GM21360 (cell line): Measurements from ENCODE around the gene NOC4L.
"Not testable (repeated sequence)": the region's sequence is repeated elsewhere in the genome, so short reads cannot be mapped to it uniquely, and the experiment has no call there.

Experiments
- ATAC-seq: cut with Tn5 transposase; IDR thresholded peaks from one replicate; pipeline ENCODE4 v1.9.1; 2021; ENCODE audit warnings: mild to moderate bottlenecking, moderate library complexity; ENCODE audit not compliant: unreplicated experiment

The NOC4L gene

DNA sequence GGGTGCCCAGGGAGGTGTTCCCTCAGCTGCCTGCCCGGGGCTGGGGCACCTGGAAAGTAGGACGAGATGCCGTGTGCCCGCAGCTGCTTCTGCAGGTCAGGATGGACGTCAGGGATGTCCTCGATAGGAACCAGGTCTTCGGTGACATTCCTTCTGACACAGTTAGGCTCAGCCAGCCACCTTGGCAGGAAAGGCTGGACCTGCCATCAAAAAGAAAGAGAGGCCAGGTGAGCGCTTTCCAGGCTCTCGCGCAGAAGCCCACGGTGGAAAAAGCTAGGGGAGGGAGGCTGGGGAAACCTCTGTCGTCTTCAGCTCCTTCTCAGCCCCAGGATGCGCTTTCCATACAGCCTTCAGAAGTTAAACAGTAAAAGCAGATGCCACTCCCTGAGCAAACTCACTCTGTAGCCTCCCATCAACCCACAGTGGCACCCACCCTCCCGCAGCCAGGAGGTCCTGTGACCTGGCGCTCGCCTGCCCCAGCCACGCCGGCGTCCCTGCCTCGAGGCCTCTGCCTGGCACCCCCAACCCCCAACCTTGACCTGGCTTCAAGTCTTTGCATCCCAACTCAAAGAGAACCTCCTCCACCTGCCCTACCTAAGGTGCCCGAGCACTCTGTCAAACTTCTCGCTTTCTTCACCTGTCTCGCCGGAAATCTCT lies 1.4 kb upstream of the NOC4L start:
- no peak for ATAC-seq

DNA sequence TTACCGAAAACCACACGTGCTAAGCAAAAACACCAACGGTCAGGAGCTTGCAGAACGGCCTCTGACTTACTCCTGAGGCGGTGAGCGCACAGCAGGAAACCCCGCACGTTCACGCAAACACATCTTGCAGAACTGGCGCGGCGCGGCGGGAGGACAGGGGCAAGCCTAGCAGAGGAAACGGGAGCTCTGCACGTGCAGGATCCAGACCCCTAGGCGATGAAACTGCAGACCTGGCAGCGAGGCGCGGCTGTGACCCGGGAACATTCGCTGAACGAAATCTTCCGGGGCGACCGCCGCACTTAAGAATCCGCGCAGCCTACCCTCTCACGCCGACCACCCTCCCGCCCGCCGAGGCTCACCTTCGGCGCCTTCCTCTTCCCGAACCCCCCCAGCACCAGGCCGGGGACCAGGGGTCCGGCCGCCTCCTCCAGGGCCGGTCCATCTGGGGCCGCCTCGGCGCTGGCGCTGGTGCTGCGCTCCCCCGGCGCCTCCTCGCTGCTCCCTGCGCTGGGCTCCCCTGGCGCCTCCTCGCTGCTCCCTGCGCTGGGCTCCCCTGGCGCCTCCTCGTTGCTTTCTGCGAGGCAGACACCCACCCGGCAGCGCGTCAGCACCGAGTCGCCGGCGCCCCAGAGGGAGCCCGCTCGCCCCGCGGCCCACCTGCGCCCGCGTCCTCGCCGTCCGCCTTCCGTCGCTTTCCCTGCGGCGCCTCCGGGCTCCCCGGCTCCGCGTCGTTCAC lies 753 bp upstream of the NOC4L start:
- ATAC-seq: peak; percentile 24

DNA sequence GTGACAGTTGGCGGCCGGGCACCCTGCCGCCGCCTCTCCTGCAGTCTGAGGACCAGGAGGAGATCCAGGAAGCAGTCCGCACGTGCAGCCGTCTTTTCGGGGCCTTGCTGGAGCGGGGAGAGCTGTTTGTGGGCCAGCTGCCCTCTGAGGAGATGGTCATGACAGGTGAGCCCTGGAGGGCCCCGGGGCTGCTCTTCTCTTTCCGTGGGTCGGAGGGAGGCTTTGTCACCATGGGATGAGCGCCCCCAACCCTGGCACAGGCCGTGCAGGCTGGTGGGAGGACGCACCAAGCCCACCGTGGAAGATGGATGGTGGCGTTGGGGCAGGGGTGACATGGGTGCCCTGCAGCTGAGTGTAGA lies 532 bp downstream of the NOC4L start:
- no peak for ATAC-seq

DNA sequence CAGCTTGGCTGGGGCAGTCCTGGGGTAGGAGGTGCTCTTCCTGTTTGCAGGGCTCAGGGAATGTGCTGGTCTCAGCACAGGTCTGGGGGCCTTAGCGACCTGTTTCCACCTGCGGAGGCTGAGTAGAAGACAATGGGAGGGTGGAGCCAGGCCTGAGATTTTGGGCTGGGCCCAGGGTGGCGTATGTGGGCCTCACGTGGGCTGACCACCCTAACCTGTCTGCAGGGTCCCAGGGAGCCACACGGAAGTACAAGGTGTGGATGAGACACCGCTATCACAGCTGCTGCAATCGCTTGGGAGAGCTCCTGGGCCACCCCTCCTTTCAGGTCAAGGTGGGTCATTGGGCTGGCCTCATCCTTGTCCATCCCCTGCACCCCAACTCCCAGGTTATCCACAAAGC lies 1.1 kb downstream of the NOC4L start:
- ATAC-seq: no peak

DNA sequence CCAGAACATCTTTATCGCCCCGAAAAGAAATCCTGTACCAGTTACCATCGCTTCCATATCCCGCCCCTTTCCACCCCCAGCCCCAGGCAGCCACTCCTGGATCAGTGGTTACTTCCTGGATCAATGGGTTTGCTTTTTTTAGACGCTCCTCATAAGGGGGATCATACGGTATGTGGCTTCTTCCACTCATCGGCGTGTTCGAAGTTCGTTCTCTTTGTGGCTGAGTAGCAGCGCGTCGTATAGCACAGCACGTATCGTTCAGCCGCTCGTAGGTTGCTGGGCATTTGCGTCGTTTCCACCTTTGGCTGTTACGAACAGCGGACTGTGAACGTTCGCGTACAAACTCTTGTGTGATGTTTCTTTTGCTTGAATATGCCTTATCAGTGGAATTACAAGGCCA lies 1.8 kb downstream of the NOC4L start:
- ATAC-seq: no peak

DNA sequence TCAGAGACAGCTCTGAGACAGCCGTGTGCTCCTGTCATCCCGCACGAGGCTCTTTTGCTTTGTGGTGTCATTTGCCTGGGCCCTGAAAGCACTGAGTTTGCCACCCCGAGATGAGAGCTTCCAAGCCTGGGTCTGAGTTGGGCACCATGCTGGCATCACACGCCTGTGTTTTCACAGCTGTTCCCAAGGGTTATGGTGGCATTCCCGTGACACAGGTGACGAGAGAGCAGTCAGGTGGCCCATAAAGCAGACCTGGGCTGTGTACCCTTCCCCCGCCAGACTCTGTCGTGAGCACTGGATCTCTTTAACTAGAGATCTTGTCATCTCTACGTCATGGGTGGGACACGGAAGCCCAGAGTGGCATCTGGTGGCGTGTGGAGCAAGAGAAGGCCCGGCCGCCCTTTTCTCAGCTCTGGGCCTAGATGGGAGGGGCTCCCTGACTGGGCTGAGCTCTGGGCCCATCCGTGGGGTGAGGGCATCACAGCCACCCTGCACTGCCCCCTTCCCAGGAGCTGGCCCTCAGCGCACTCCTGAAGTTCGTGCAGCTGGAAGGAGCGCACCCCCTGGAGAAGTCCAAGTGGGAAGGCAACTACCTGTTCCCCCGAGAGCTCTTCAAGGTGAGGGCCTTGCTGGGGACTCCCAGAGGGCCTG lies 2.6 kb downstream of the NOC4L start:
- no peak for ATAC-seq

DNA sequence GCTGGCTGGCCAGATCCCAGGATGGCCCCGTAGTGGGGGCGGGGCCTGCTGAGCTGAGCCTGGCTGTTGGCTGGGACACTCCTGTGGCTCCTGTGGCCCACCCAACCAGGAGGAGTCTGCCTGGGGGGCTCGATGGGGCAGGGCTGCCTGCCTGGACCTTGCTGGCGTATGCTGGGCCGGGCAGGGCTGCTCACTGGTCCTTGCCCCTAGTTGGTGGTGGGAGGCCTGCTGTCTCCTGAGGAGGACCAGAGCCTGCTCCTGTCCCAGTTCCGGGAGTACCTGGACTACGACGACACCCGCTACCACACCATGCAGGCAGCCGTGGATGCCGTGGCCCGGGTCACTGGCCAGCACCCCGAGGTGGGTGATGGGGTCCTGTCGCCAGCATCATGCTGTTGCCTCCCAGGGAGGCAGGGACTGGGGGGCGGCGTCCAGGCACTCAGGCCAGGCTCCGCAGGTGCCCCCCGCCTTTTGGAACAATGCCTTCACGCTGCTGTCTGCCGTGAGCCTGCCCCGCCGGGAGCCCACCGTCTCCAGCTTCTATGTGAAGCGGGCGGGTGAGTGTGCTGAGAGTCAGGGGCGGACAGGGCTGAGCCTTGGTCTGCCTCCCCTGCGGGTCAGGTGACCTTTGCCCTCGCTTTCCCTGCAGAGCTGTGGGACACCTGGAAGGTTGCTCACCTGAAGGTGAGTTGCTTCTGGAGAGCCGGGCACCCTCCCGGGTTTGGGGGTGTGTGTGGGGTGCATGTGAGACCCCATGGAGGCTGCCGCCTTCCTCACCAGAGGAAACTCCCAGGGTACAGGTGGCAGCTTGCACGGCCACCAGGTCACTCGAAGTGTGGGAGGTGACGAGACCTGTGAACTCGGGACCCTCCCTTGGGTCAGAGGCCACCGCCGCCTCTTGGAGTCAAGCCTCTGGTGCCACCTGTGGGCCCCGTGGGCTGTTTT lies 3.4 kb downstream of the NOC4L start:
- ATAC-seq: no peak

DNA sequence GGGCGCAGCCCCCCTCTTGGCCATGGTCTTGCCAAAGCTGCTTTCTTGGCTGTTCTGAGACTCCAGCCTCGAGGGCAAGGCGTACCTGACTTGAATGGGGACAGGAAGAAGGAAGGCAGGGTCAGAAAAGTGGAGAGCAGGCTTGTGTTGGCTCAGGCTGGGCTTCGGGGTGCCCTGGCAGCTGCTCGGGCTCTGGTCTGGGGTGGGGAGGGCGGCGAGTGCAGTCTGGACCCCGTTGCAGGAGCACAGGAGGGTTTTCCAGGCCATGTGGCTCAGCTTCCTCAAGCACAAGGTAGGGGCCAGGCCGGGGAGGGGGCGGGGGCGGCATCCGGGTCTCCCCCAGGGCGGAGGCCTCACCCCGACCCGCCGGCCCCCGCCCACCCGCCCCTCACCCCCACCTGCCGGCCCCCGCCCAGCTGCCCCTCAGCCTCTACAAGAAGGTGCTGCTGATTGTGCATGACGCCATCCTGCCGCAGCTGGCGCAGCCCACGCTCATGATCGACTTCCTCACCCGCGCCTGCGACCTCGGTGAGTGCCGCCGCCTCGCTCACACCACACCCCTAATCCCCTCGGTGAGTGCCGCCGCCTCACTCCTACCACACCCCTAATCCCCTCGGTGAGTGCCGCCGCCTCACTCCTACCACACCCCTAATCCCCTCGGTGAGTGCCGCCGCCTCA lies 4.2 kb downstream of the NOC4L start:
- ATAC-seq: no peak

DNA sequence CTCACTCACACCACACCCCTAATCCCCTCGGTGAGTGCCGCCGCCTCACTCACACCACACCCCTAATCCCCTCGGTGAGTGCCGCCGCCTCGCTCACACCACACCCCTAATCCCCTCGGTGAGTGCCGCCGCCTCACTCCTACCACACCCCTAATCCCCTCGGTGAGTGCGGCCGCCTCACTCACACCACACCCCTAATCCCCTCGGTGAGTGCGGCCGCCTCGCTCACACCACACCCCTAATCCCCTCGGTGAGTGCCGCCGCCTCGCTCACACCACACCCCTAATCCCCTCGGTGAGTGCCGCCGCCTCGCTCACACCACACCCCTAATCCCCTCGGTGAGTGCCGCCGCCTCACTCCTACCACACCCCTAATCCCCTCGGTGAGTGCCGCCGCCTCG lies 5.3 kb downstream of the NOC4L start:
- not testable (repeated sequence) for ATAC-seq

DNA sequence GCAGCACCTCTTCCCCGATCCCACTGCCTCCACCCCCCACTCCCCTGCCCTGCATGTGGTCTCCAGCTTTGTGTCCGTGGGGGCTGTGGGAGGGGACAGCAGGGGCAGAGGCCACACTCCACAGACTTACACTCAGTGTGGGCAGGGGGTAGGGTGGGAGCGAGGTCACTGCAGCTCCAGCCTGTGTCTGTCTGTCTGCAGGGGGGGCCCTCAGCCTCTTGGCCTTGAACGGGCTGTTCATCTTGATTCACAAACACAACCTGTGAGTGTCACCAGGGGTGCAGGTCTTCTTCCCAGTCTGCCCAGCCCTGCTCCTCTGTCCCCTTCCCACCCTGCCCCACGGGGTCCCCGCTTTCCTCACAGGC lies 6.5 kb downstream of the NOC4L start:
- no peak for ATAC-seq

DNA sequence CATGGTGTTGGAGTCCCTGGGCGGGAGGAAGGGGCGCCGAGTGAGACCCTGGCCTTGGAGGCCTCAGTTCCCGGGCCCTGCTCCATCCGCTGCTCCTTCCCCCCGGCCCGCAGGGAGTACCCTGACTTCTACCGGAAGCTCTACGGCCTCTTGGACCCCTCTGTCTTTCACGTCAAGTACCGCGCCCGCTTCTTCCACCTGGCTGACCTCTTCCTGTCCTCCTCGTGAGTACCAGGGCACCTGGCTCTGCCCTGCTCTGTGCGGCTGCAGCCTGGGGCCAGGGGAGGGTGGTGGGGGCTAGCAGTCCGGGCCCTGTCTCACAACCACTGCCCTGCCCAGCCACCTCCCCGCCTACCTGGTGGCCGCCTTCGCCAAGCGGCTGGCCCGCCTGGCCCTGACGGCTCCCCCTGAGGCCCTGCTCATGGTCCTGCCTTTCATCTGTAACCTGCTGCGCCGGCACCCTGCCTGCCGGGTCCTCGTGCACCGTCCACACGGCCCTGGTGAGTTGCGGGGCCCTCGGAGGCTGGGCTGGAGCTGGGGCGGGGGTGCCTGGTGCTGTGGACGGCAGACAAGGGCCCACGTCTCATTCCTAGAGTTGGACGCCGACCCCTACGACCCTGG lies 7.0 kb downstream of the NOC4L start:
- ATAC-seq: no peak

DNA sequence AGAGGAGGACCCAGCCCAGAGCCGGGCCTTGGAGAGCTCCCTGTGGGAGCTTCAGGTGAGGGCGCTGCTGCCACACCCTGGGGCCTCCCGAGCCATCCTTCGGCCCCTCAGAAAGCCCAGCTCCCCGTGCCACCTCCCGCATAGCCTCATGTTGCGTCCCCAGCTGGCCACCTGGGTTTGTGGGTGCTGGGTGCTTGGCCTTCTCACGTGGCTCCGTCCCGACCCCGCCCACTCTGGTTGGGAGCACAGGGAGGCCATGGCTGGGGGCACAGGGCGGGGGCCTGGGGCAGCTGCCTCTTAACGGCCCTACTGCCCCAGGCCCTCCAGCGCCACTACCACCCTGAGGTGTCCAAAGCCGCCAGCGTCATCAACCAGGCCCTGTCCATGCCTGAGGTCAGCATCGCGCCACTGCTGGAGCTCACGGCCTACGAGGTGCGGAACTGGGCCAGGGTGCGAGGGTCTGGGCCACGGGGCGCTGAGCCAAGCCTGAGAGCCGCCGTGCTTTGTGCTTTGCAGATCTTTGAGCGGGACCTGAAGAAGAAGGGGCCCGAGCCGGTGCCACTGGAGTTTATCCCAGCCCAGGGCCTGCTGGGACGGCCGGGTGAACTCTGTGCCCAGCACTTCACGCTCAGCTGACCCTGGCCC lies 7.6 kb downstream of the NOC4L start:
- ATAC-seq: no peak

DNA sequence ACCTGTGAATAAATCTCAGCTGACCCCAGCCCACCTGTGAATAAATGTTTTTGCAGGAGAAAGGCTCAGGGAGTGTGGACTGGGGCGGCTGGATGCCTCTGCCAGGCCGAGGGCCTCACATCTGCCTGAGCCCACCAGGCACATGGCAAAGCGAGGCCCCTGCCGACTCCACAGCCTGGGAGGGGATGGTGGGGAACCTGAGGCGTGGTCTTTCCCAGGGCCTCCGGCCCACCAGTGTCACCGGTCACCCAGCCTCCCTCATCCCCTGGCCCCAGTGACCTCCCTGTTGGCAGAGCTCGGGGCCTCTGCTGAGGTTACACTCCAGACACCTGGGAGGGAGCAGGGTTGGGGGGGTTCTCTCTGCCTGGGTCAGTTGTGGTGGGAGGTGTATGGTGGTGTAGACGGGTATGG lies 8.2 kb downstream of the NOC4L start:
- ATAC-seq: no peak

DNA sequence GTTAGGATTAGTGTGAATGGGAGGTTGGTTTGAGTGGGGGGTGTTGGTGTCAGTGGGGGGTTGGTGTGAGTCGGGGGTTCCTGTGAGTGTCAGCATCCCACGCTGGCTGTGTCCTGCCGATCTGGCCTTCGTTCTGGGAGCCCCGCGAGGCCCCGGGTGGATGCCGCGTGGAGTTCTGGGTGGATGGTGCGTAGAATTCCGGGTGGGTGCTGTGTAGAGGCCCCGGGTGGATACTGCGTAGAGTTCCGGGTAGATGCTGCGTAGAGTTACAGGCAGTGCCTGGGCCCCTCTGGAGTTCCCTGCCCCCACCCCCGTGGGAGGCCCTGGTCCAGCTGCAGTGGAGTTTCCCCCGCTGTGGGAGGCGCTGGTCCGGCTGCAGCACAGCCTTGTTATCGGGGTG lies 8.7 kb downstream of the NOC4L start:
- no peak for ATAC-seq

DNA sequence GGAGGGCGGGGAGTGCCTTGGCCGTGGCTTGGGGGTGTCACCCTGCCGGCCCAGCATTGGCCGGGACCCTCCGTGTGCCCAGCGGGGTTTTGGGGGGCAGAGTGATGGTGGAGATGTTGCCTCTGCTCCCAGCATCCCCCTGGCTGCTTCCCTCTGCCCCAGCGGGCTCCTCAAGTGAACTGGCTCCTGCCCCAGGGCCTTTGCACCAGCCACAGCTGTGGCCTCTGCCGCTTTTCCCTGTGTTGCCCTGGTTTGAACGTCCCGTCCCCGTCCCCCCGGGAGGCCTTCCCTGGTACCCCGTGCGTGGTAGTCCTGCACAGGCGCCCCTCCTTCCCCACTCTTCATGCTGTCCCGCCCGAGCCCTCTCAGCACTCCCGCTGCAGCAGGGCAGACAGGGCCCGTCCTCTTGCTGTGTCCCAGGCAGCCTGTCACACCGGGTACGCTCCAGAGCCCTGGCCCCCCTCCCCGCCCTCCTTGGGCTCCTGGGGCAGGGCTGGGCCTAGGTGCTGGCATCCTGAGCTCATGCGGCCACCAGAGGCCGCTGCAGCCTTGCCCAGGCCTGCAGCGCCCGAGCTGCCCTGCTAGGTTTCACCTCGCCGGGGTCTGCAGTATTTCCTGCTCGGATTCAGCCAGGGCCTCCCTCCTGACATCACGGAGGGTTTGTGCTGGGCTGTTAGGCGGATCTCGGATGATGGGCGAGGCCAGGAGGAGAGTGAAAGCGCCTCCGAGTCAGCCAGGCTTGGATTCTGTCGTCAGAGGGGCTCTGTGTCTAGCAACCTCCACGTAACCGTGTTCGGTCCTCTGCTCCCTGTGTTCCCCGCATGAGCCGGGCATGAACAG lies 9.5 kb downstream of the NOC4L start:
- peak; percentile 64 for ATAC-seq

DNA sequence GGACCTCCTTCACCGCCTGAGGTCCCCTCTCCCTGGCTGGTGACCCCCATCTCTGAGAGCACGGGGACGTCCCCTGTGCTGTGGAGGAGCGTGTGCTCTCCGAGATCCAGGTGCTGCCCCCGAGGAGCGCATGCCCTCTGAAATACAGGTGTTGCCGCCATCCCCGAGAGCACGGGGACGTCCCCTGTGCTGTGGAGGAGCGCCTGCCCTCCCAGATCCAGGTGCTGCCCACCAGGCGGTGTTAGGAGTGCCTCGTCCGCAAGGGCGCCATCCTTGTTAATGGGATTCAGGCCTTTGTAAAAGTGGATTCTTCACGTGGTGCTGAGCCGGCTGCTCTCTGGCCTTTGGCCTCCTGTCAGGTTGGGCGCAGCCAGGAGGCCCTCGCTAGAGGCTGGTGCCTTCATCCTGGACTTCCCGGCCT lies 10.1 kb downstream of the NOC4L start:
- ATAC-seq: peak; percentile 20

DNA sequence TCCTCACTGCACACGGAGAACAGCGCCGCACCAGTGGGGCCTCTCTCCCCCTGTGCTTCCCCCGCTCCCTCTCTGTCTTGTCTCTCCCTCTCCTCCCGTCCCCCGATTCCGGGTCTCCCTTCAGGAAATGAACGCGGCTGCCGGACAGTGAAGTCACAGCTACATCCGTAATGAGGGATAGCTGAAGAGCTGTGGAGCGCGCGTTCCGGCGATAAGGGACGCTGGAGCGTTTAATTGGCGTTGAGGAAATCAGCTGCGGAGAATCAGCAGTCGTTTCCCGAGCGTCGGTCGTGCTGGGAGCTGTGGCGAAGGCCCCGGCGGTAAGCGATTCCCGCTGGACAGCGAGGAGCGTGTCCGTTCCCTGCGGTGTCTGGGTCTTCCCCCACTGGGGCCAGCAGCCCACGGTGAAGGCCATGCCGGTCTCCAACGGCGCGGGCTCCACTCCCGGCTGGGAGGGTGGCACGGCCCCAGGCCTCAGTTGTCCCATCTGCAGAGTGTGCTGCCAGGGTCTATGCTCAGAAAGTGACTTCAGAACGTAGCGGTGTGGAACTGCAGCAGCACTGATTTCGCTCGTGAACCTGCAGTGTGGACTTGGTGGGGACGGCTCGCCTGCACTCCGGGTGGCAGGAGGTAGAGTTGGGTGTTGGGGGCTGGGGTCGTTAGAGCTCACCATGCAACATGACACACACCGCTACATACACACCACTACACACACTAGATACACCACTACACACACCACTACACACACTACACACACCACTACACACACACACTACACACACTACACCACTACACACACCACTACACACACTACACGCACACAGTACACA lies 10.9 kb downstream of the NOC4L start:
- no peak for ATAC-seq
